Measurements from ENCODE around the gene PCBP3.

DNA sequence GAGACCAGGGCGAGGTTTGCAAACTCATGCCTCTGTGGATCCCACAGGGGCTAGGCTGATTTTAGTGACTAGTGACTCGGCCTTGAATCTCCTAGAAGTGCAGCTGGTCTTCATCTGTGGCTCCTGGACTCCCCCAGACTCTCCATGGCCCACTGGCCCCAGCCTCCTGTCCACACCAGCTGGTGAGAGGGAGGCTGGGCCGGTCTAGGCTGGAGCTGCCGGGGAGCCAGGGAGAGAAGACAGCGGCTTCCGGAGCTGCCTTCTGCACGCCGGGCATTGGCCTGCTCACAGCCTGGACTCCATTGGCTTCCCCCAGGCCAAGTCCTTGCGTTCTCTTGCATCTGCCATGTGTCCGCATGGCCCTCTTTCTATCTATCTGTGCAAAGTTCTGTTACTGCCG, 285.9 kb downstream of the PCBP3 start:
- TF ChIP-seq CTCF (IDR thresholded peaks at IDR 0.05; ENCODE audit: insufficient read depth, low read length, poor library complexity, severe bottlenecking) (no peak), EZH2phosphoT487 (conservative IDR thresholded peaks at IDR 0.05; ENCODE audit: low read length) (no peak)

All from SU-DHL-6 (cell line).